Upper lobe of left lung (tissue), 4 donors: ENCODE measurements around the gene ADPGK.

Source experiments
- POLR2A ChIP-seq, 4 donors: fragments of 450-650 bp; IDR thresholded peaks; one replicate each; pipeline ENCODE4 v1.5.1; 2016 to 2017; ENCODE audit warnings: antibody characterized with exemption in 4 of 4, mild to moderate bottlenecking in 2 of 4
- TF ChIP-seq, protein P1 (sequence below), 6 experiments: fragments of 450-650 bp in 4 of 6; fragments of 200-600 bp in 2 of 6; sonication (generic) in 2 of 6; IDR thresholded peaks; one replicate each; pipeline ENCODE4 v1.5.1; 2016 to 2019; ENCODE audit warnings: antibody characterized with exemption in 6 of 6

DNA sequence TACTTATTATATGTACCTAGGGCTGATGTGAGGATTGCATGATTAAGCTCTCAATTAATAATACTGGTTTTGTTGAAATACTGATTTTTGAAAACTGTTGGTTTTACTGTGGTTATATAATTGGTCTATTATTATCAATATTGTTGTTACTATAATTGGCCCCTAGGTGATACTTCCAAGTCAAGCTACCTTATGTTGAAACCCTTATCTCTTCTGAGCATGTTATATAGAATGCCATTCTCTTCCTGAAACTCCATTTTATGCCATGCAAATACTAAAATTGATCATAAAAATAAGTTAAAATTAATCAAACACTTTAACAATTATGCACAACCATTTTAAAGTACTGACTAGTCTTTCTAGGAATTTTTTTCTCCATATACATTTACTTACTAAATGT is 51.5 kb downstream of the ADPGK start:
- TF ChIP-seq, protein P1, sequence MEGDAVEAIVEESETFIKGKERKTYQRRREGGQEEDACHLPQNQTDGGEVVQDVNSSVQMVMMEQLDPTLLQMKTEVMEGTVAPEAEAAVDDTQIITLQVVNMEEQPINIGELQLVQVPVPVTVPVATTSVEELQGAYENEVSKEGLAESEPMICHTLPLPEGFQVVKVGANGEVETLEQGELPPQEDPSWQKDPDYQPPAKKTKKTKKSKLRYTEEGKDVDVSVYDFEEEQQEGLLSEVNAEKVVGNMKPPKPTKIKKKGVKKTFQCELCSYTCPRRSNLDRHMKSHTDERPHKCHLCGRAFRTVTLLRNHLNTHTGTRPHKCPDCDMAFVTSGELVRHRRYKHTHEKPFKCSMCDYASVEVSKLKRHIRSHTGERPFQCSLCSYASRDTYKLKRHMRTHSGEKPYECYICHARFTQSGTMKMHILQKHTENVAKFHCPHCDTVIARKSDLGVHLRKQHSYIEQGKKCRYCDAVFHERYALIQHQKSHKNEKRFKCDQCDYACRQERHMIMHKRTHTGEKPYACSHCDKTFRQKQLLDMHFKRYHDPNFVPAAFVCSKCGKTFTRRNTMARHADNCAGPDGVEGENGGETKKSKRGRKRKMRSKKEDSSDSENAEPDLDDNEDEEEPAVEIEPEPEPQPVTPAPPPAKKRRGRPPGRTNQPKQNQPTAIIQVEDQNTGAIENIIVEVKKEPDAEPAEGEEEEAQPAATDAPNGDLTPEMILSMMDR (IDR thresholded peaks at IDR 0.05), result no peak
- no peak for TF ChIP-seq POLR2A (IDR thresholded peaks at IDR 0.05)
